ENCODE results near the gene SEC22B.
"Not testable (repeated sequence)": the region's sequence is repeated elsewhere in the genome, so short reads cannot be mapped to it uniquely, and the experiment has no call there.

- TF ChIP-seq, protein P1, sequence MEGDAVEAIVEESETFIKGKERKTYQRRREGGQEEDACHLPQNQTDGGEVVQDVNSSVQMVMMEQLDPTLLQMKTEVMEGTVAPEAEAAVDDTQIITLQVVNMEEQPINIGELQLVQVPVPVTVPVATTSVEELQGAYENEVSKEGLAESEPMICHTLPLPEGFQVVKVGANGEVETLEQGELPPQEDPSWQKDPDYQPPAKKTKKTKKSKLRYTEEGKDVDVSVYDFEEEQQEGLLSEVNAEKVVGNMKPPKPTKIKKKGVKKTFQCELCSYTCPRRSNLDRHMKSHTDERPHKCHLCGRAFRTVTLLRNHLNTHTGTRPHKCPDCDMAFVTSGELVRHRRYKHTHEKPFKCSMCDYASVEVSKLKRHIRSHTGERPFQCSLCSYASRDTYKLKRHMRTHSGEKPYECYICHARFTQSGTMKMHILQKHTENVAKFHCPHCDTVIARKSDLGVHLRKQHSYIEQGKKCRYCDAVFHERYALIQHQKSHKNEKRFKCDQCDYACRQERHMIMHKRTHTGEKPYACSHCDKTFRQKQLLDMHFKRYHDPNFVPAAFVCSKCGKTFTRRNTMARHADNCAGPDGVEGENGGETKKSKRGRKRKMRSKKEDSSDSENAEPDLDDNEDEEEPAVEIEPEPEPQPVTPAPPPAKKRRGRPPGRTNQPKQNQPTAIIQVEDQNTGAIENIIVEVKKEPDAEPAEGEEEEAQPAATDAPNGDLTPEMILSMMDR (IDR thresholded peaks at IDR 0.05), result not testable (repeated sequence)
- TF ChIP-seq POLR2A (IDR thresholded peaks at IDR 0.05; ENCODE audit: low read depth); POLR2AphosphoS5 (IDR thresholded peaks at IDR 0.05): not testable (repeated sequence)
These were observed 64.5 kb downstream of the SEC22B start for GRCh38 chr1:120111771-120112170.
